HG02763 (cell line): Measurements from ENCODE around the gene DCUN1D5.
A peak's percentile ranks its signal among the peaks of the same experiment; 100 is the strongest.

Experiments used
- ATAC-seq: cut with Tn5 transposase; IDR thresholded peaks from one replicate; pipeline ENCODE4 v1.9.1; 2021; ENCODE audit warnings: mild to moderate bottlenecking, moderate library complexity; ENCODE audit not compliant: unreplicated experiment

The DCUN1D5 gene

GRCh38 chr11:103091801-103092524 lies at the start of gene DCUN1D5:
Gene DCUN1D5 (minus strand): TSS chr11:103092160. CDS start chr11:103091872, 288 bp downstream.
- peak; percentile 100 for ATAC-seq

- no peak for ATAC-seq
These were observed 33.5 kb upstream of the DCUN1D5 start for GRCh38 chr11:103125462-103125861.

GRCh38 chr11:103114836-103115235 lies 22.9 kb upstream of the DCUN1D5 start:
- no peak for ATAC-seq

GRCh38 chr11:103112364-103112763 lies 20.4 kb upstream of the DCUN1D5 start:
- no peak for ATAC-seq

GRCh38 chr11:103111400-103111799 lies 19.4 kb upstream of the DCUN1D5 start:
- ATAC-seq, result no peak

- ATAC-seq, result no peak
These were observed 18.4 kb upstream of the DCUN1D5 start for GRCh38 chr11:103110391-103110790.

- no peak for ATAC-seq
These were observed 17.9 kb upstream of the DCUN1D5 start for GRCh38 chr11:103109818-103110388.

GRCh38 chr11:103108933-103109817 lies 17.2 kb upstream of the DCUN1D5 start, which contains the start of gene DYNC2H1:
Gene DYNC2H1 (plus strand): TSS chr11:103109426. CDS start chr11:103109575, 149 bp downstream.
- peak; percentile 100 for ATAC-seq

- no peak for ATAC-seq
These were observed 5.3 kb upstream of the DCUN1D5 start for GRCh38 chr11:103097279-103097678.

- peak; percentile 36 for ATAC-seq
These were observed 728 bp downstream of the DCUN1D5 start for GRCh38 chr11:103091064-103091800.

GRCh38 chr11:103086461-103086860 lies 5.5 kb downstream of the DCUN1D5 start:
- no peak for ATAC-seq

- ATAC-seq, result no peak
These were observed 6.1 kb downstream of the DCUN1D5 start for GRCh38 chr11:103085758-103086365.

GRCh38 chr11:103079833-103080232 lies 12.1 kb downstream of the DCUN1D5 start:
- no peak for ATAC-seq

- ATAC-seq, result no peak
These were observed 13.2 kb downstream of the DCUN1D5 start for GRCh38 chr11:103078710-103079109.

GRCh38 chr11:103077554-103077953 lies 14.4 kb downstream of the DCUN1D5 start:
- ATAC-seq, result no peak

GRCh38 chr11:103076361-103076760 lies 15.6 kb downstream of the DCUN1D5 start:
- ATAC-seq, result no peak

GRCh38 chr11:103071008-103071407 lies 21.0 kb downstream of the DCUN1D5 start:
- no peak for ATAC-seq

- ATAC-seq, result no peak
These were observed 21.8 kb downstream of the DCUN1D5 start for GRCh38 chr11:103070142-103070541.

GRCh38 chr11:103069367-103069766 lies 22.6 kb downstream of the DCUN1D5 start:
- no peak for ATAC-seq

- no peak for ATAC-seq
These were observed 24.8 kb downstream of the DCUN1D5 start for GRCh38 chr11:103067118-103067517.
